ENCODE results near the gene UBAC1.

The UBAC1 gene

GRCh38 chr9:135937521-135938489 is 23.4 kb downstream of the UBAC1 start:
- no peak for DNase-seq

GRCh38 chr9:135933114-135933513 is 28.1 kb downstream of the UBAC1 start:
- DNase-seq, result no peak

GRCh38 chr9:135932656-135933055 is 28.5 kb downstream of the UBAC1 start:
- no peak for DNase-seq

GRCh38 chr9:135931349-135931820 is 29.8 kb downstream of the UBAC1 start:
- no peak for DNase-seq

GRCh38 chr9:135930446-135931345 is 30.5 kb downstream of the UBAC1 start:
- DNase-seq, result no peak

- no peak for DNase-seq
Measured at GRCh38 chr9:135929656-135930445, 31.3 kb downstream of the UBAC1 start.

GRCh38 chr9:135928731-135929655 is 32.2 kb downstream of the UBAC1 start:
- no peak for DNase-seq

- no peak for DNase-seq
Measured at GRCh38 chr9:135928074-135928730, 33.0 kb downstream of the UBAC1 start.

- DNase-seq, result no peak
Measured at GRCh38 chr9:135927195-135928013, 33.8 kb downstream of the UBAC1 start.

GRCh38 chr9:135926402-135927194 is 34.6 kb downstream of the UBAC1 start:
- peak; percentile 45 for DNase-seq

- DNase-seq, result no peak
Measured at GRCh38 chr9:135925496-135926133, 35.6 kb downstream of the UBAC1 start.

GRCh38 chr9:135924628-135925338 is 36.4 kb downstream of the UBAC1 start:
- no peak for DNase-seq

- no peak for DNase-seq
Measured at GRCh38 chr9:135923508-135923907, 37.7 kb downstream of the UBAC1 start.

- DNase-seq, result no peak
Measured at GRCh38 chr9:135921749-135922310, 39.3 kb downstream of the UBAC1 start.

GRCh38 chr9:135920973-135921585 is 40.1 kb downstream of the UBAC1 start:
- DNase-seq, result no peak

GRCh38 chr9:135920256-135920930 is 40.8 kb downstream of the UBAC1 start:
- DNase-seq, result no peak

Data from fibroblast of skin of right biceps (primary cell).